NCI-H69 (cell line): Measurements from ENCODE around the gene RERE.

ENCODE experiments used
- DNase-seq: peaks from one replicate; lab custom pipeline; 2025; lab: John Stamatoyannopoulos, UW

The RERE gene

GRCh38 chr1:8574985-8575384 is 242.5 kb downstream of the RERE start:
- DNase-seq: no peak

DNA sequence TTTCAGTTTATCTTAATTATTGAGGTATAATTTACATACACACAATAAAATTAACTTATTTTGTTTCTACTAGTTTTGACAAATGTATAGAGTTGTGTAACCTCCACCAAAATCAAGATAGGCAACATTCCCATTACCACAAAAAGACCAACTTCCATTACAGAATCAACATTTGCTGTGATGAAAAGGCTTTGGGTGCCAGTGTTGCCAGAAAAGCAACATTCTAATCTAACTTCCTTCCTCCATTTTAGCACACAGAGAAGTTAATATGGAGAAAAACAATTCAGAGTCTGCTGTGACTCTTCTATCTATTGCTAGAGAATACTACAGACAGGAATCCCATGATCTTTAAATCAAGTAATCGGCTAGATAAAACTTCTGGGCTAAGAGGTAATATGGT is 245.3 kb downstream of the RERE start:
- no peak for DNase-seq

GRCh38 chr1:8571200-8571984 is 246.0 kb downstream of the RERE start:
- no peak for DNase-seq

- no peak for DNase-seq
Measured at GRCh38 chr1:8570465-8570864, 247.0 kb downstream of the RERE start.

DNA sequence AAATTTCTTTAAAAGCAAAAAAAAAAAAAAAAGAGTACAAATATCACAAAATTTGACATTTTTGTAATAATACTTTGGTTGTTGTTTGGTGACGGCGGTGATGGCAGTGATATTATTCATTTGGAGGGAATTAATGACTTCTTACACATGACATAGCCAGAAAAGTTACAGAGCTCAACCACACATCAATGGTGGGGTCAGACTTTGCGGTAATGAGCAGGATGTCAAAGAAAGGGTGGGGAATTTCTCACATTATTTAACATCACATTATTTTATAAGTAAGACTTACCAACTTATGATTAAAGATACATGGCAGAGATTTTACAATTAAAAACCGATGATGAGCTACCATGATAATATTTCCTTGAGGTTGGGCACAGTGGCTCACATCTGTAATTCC is 248.2 kb downstream of the RERE start:
- no peak for DNase-seq

DNA sequence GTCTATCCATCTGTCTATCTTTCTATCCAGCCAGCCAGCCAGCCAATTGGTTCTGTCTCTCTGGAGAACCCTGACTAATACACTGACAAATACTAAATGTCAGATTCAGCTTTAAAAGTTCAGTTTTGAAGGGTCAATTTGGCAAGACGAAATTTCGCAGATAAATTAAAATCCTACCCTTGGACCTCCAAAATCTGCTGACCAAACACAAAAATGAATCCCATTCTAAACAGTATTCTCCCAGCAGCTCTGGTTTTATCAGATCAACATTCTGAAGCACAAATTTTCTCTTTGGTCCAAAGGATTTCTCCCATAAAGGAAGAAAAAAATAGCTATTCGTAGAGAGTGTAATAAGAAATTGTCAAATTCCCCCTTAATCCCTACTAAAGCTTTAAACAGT is 248.6 kb downstream of the RERE start:
- DNase-seq: no peak

DNA sequence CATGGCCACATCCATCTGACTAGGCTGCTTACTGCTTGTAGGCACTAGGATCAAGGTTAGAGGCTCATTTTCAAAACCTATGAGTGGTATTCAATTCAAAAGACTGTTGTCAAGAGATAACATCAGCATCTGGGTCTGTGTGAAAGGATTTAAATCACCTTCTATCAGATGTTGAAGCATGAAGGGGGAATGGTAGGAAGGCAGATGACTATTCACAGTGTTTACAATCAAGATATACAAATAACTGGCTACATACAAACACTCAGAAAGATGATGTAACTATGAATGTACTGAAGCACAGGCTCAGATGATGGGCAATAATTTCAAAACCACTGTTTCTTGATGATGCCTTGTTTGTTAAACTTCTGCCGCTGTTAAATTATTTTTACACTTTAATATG is 250.3 kb downstream of the RERE start:
- DNase-seq: no peak

- DNase-seq: no peak
Measured at GRCh38 chr1:8565802-8566201, 251.6 kb downstream of the RERE start.

GRCh38 chr1:8563944-8564537 is 253.4 kb downstream of the RERE start:
- no peak for DNase-seq

- DNase-seq: peak; percentile 5
Measured at GRCh38 chr1:8562881-8563865, 254.3 kb downstream of the RERE start.

GRCh38 chr1:8562222-8562621 is 255.2 kb downstream of the RERE start:
- DNase-seq: no peak

- peak; percentile 61 for DNase-seq
Measured at GRCh38 chr1:8560611-8561544, 256.6 kb downstream of the RERE start.

- DNase-seq: no peak
Measured at GRCh38 chr1:8560035-8560434, 257.4 kb downstream of the RERE start.

DNA sequence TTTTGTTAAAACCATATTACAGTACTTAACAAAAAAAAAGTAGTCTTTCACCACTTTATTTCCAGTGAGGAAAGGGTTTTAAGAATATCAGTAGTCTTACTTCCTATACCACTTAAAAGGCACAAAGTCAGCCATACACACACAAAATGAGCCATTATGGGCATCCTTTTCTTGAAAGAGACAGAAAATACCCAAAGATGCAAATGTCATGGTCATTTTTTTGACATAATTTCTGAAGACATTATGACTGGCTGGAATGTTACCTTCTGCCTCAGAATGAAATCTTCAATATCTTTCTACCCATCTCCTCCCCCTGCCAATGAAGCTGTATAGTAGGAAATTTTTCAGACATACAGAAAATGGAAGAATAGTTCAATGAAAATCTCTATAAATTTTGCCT is 261.9 kb downstream of the RERE start:
- no peak for DNase-seq

- DNase-seq: peak; percentile 8
Measured at GRCh38 chr1:8554956-8555534, 262.4 kb downstream of the RERE start.

GRCh38 chr1:8552820-8553397 is 264.5 kb downstream of the RERE start:
- DNase-seq: no peak

DNA sequence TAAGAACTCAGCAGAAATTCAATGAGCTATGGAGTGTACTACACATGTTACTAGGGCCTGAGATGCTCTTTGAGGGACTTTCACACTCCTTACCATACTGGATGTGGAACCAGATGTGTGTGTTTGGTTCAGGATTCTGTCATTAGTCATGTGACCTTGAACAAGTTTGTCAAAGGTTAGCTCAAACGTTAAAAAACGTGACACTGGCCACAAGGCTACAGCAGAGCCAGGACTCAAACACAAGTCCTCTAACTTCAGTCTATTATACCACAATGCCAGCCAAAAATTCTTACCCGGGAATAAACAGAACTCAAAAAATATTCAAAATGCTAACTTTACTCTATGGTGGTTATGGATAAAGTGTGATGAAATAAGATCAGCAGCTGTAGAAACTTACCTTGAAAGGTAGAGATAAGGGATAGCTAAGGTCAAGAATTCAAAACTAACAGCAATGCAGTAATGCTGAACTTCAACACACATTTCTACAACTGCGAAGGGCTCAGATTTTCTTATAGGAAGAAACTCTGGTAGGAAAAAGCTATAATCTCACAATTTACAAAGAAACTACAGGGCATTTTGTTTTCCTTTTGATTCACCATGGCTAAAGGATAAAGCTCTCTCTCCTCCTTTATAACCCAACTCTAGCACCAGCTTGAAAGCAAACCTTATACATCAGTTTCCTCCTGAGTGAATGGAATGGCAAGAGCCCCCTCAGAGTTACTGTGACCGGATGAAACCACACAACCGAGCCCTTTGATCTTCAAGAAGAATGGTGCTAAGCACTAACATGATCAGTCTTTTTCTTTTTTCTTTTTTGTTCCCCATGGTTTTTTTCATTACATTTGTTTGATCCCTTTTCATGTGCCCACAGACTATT is 265.6 kb downstream of the RERE start:
- DNase-seq: no peak

- no peak for DNase-seq
Measured at GRCh38 chr1:8551057-8551456, 266.4 kb downstream of the RERE start.

DNA sequence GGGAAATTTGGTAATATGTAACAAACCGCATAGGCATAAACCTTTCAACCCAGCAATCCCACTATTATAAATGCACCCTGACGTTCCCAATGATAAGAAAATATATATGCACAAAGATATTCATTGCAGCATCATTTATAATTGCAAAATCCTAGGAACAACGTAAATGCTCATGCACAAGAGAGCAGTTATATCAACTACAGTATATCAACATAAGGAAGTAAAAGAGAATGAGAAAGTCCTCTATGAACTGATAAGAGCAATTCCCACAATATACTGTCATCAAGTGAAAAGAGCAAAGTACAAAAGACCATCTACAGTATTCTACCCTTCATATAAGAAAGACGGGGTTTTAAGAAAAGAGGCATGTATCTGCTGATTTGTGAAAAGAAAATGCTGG is 269.6 kb downstream of the RERE start:
- DNase-seq: no peak

- no peak for DNase-seq
Measured at GRCh38 chr1:8545078-8545477, 272.4 kb downstream of the RERE start.
